Right lobe of liver (tissue), 4 donors: ENCODE measurements around the gene SBF2.

Experiments used
- POLR2A ChIP-seq: fragments of 450-650 bp; IDR thresholded peaks from one replicate; pipeline ENCODE4 v1.6.1; 2017; ENCODE audit warnings: antibody characterized with exemption, mild to moderate bottlenecking
- TF ChIP-seq, protein P1 (sequence below), 4 donors: fragments of 200-600 bp in 3 of 4; fragments of 450-650 bp in 1 of 4; IDR thresholded peaks; one replicate each; pipeline versions ENCODE4 v1.5.1 to v1.8.0; 2016 to 2022; ENCODE audit warnings: antibody characterized with exemption in 4 of 4, mild to moderate bottlenecking in 2 of 4
- donor health status: DM: no; HTN: no; CAD: no.
- donor health status: DM: no; HTN: no; CAD: no.
- donor health status: DM: no; HTN: yes; CAD: no.

DNA sequence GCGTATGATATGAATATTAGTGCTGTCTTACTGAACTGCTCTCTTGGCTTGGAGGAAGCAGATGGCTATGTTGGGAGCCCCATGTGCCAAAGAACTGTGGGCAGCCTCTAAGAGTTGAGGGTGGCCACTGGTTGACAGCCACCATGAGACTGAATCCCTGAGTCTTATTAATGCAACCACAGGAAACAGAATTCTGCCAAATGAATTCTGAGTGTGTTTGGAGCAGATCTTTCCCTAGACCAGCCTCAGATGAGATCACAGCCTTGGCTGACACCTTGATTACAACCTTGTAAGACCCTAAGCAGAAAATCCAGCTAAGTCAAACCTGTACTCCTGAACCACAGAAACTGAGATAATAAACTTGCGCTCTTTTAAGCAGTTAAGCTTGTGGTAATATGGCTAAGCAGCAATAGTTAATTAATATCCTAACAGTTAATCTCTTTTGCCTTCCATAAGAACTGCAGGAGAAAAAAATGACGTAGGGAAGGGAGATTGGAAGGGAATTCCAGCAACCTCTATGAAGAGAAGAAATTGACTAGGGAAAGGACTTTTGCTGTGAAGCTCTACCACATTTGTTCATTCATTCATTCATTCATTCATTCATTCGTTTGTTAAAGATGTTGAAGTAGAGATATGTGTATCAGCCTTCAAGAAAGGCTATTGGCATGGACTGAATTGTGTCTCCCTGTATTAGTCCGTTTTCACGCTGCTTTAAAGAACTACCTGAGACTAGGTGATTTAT, 37.7 kb upstream of the SBF2 start:
- TF ChIP-seq POLR2A: no peak
- TF ChIP-seq, protein P1, sequence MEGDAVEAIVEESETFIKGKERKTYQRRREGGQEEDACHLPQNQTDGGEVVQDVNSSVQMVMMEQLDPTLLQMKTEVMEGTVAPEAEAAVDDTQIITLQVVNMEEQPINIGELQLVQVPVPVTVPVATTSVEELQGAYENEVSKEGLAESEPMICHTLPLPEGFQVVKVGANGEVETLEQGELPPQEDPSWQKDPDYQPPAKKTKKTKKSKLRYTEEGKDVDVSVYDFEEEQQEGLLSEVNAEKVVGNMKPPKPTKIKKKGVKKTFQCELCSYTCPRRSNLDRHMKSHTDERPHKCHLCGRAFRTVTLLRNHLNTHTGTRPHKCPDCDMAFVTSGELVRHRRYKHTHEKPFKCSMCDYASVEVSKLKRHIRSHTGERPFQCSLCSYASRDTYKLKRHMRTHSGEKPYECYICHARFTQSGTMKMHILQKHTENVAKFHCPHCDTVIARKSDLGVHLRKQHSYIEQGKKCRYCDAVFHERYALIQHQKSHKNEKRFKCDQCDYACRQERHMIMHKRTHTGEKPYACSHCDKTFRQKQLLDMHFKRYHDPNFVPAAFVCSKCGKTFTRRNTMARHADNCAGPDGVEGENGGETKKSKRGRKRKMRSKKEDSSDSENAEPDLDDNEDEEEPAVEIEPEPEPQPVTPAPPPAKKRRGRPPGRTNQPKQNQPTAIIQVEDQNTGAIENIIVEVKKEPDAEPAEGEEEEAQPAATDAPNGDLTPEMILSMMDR (IDR thresholded peaks at IDR 0.05): no peak
